HEK293T (cell line): ENCODE results near the gene DZIP1.

ENCODE experiments used
- CTCF ChIA-PET: fragments of 350-600 bp; formaldehyde crosslinking; extraction: SDS; loops from one replicate; lab custom pipeline; 2021; ENCODE audit warnings: antibody characterized with exemption, inconsistent platforms; lab: Yijun Ruan, JAX
- POLR2A ChIA-PET: fragments of 350-600 bp; formaldehyde crosslinking; extraction: SDS; loops from one replicate; lab custom pipeline; 2020; ENCODE audit warnings: antibody characterized with exemption, inconsistent platforms; lab: Yijun Ruan, JAX
- DNase-seq: peaks from one replicate; pipeline ENCODE4 v3.0.0; 2012; ENCODE audit warnings: mixed read lengths; ENCODE audit errors: extremely low spot score
- ARNT ChIP-seq: fragments of 450-650 bp; IDR thresholded peaks from 2 replicates; pipeline ENCODE4 v1.6.1; 2017; ENCODE audit warnings: mild to moderate bottlenecking
- BHLHE40 ChIP-seq: fragments of 450-650 bp; IDR thresholded peaks from 2 replicates; pipeline ENCODE4 v1.6.1; 2016; ENCODE audit warnings: mild to moderate bottlenecking, moderate library complexity, borderline replicate concordance
- CTBP1 ChIP-seq: fragments of 450-650 bp; IDR thresholded peaks from 2 replicates; pipeline ENCODE4 v1.6.1; 2016; ENCODE audit warnings: borderline replicate concordance
- ELF4 ChIP-seq: fragments of 450-650 bp; IDR thresholded peaks from 2 replicates; pipeline ENCODE4 v1.6.1; 2017; ENCODE audit warnings: antibody characterized with exemption
- FOXA1 ChIP-seq: fragments of 450-650 bp; IDR thresholded peaks from 2 replicates; pipeline ENCODE4 v1.6.1; 2016; ENCODE audit warnings: mild to moderate bottlenecking
- FOXK2 ChIP-seq: fragments of 450-650 bp; IDR thresholded peaks from 2 replicates; pipeline ENCODE4 v1.6.1; 2016; ENCODE audit warnings: mild to moderate bottlenecking
- FOXM1 ChIP-seq: fragments of 450-650 bp; IDR thresholded peaks from 2 replicates; pipeline ENCODE4 v1.6.1; 2017; ENCODE audit warnings: mild to moderate bottlenecking, borderline replicate concordance
- HDGF ChIP-seq: fragments of 450-650 bp; IDR thresholded peaks from 2 replicates; pipeline ENCODE4 v1.6.1; 2017; ENCODE audit warnings: antibody characterized with exemption, borderline replicate concordance
- L3MBTL2 ChIP-seq: fragments of 450-650 bp; conservative IDR thresholded peaks from 2 replicates; pipeline ENCODE4 v1.6.1; 2016; ENCODE audit warnings: mild to moderate bottlenecking
- LEF1 ChIP-seq: fragments of 450-650 bp; IDR thresholded peaks from 2 replicates; pipeline ENCODE4 v1.6.1; 2017; ENCODE audit warnings: mild to moderate bottlenecking, borderline replicate concordance
- NFRKB ChIP-seq: fragments of 450-650 bp; IDR thresholded peaks from 2 replicates; pipeline ENCODE4 v1.6.1; 2016; ENCODE audit warnings: mild to moderate bottlenecking, moderate library complexity
- PKNOX1 ChIP-seq: fragments of 450-650 bp; IDR thresholded peaks from 2 replicates; pipeline ENCODE4 v1.6.1; 2016
- SP1 ChIP-seq: fragments of 450-650 bp; IDR thresholded peaks from 2 replicates; pipeline ENCODE4 v1.6.1; 2017
- SUZ12 ChIP-seq: fragments of 450-650 bp; IDR thresholded peaks from 2 replicates; pipeline ENCODE4 v1.6.1; 2016; ENCODE audit warnings: mild to moderate bottlenecking
- TARDBP ChIP-seq: fragments of 450-650 bp; IDR thresholded peaks from 2 replicates; pipeline ENCODE4 v1.6.1; 2016
- ZNF384 ChIP-seq: fragments of 450-650 bp; IDR thresholded peaks from 2 replicates; pipeline ENCODE4 v1.6.1; 2016

DZIP1 gene

GRCh38 chr13:95614641-95615245 is 29.8 kb downstream of the DZIP1 start:
- DNase-seq: no peak
- TF ChIP-seq HDGF (no peak), FOXM1 (no peak), ELF4 (no peak), ZNF384 (no peak), LEF1 (no peak), L3MBTL2 (no peak), PKNOX1 (no peak), ARNT (no peak), FOXA1 (no peak)
- CTCF ChIA-PET: interaction anchor here (1.2 to 1.4 kb wide), 2 partner anchors 9 kb away, joined by 3 read pairs; no protein-coding TSS in a partner anchor
- POLR2A ChIA-PET: no interaction called here

GRCh38 chr13:95608640-95609323 is 35.7 kb downstream of the DZIP1 start:
- no peak for TF ChIP-seq HDGF
- TF ChIP-seq NFRKB: no peak
- TF ChIP-seq BHLHE40: no peak
- TF ChIP-seq PKNOX1: no peak
- TF ChIP-seq LEF1: no peak
- no peak for TF ChIP-seq L3MBTL2
- ChIA-PET POLR2A (no interaction called here), CTCF (interaction anchor here (1.2 kb wide), 1 partner anchor 16 kb away, joined by 3 read pairs; no protein-coding TSS in a partner anchor)
- DNase-seq: no peak

- ChIA-PET CTCF (interaction anchor here (1.2 kb wide), 1 partner anchor 17 kb away, joined by 3 read pairs; no protein-coding TSS in a partner anchor), POLR2A (no interaction called here)
- DNase-seq: no peak
- no peak for TF ChIP-seq FOXK2
- TF ChIP-seq SUZ12: no peak
- no peak for TF ChIP-seq FOXM1
- no peak for TF ChIP-seq ARNT
- TF ChIP-seq PKNOX1: no peak
- no peak for TF ChIP-seq LEF1
- TF ChIP-seq SP1: no peak
- no peak for TF ChIP-seq ELF4
- no peak for TF ChIP-seq CTBP1
- TF ChIP-seq L3MBTL2: no peak
- TF ChIP-seq NFRKB: no peak
- TF ChIP-seq BHLHE40: no peak
- no peak for TF ChIP-seq HDGF
- TF ChIP-seq ZNF384: no peak
- TF ChIP-seq TARDBP: no peak
These were observed 37.1 kb downstream of the DZIP1 start for GRCh38 chr13:95607366-95607765.

GRCh38 chr13:95605448-95606125 is 38.9 kb downstream of the DZIP1 start:
- CTCF ChIA-PET: no interaction called here
- POLR2A ChIA-PET: no interaction called here
- DNase-seq: no peak
- no peak for TF ChIP-seq SP1
- TF ChIP-seq TARDBP: no peak
- TF ChIP-seq NFRKB: no peak
- TF ChIP-seq ELF4: no peak
- TF ChIP-seq PKNOX1: no peak
- no peak for TF ChIP-seq CTBP1
- TF ChIP-seq BHLHE40: no peak
- TF ChIP-seq LEF1: no peak
- TF ChIP-seq FOXA1: no peak
- TF ChIP-seq FOXM1: no peak

GRCh38 chr13:95604556-95604915 is 40.0 kb downstream of the DZIP1 start:
- DNase-seq: no peak
- TF ChIP-seq FOXA1: no peak
- no peak for TF ChIP-seq FOXM1
- TF ChIP-seq ARNT: no peak
- no peak for TF ChIP-seq ZNF384
- TF ChIP-seq L3MBTL2: no peak
- no peak for TF ChIP-seq LEF1
- TF ChIP-seq PKNOX1: no peak
- no peak for TF ChIP-seq HDGF
- TF ChIP-seq SUZ12: no peak
- TF ChIP-seq CTBP1: no peak
- TF ChIP-seq SP1: no peak
- no peak for TF ChIP-seq TARDBP
- no peak for TF ChIP-seq FOXK2
- CTCF ChIA-PET: no interaction called here
- POLR2A ChIA-PET: no interaction called here
